Measurements from ENCODE around the gene ZNF316.

- TF ChIP-seq ATF2 (CRISPR knock-in tag; IDR thresholded peaks at IDR 0.05; ENCODE audit: borderline replicate concordance, low read depth) (no peak), ZNF121 (CRISPR knock-in tag; IDR thresholded peaks at IDR 0.05) (no peak), CREB1 (CRISPR knock-in tag; IDR thresholded peaks at IDR 0.05) (no peak), ATF1 (CRISPR knock-in tag; IDR thresholded peaks at IDR 0.05) (no peak), MXD4 (CRISPR knock-in tag; IDR thresholded peaks at IDR 0.05; ENCODE audit: borderline replicate concordance) (no peak), E2F4 (CRISPR knock-in tag; IDR thresholded peaks at IDR 0.05; ENCODE audit: borderline replicate concordance, low read depth) (no peak), ESRRA (CRISPR knock-in tag; IDR thresholded peaks at IDR 0.05; ENCODE audit: borderline replicate concordance) (no peak), JUN (CRISPR knock-in tag; IDR thresholded peaks at IDR 0.05) (no peak), CTCF (IDR thresholded peaks at IDR 0.05) (no peak)
These were observed 13.4 kb upstream of the ZNF316 start for GRCh38 chr7:6623589-6624245.

All from WTC11 (cell line).